Limb (tissue), 2 donors: ENCODE results near the gene TMEM45B.
"Not testable (repeated sequence)": the region's sequence is repeated elsewhere in the genome, so short reads cannot be mapped to it uniquely, and the experiment has no call there.

Source experiments
- DNase-seq, 2 donors: peaks; one replicate each; pipeline ENCODE4 v3.0.0-alpha.2; 2016; ENCODE audit errors: extremely low spot score in 2 of 2

Gene TMEM45B

DNA sequence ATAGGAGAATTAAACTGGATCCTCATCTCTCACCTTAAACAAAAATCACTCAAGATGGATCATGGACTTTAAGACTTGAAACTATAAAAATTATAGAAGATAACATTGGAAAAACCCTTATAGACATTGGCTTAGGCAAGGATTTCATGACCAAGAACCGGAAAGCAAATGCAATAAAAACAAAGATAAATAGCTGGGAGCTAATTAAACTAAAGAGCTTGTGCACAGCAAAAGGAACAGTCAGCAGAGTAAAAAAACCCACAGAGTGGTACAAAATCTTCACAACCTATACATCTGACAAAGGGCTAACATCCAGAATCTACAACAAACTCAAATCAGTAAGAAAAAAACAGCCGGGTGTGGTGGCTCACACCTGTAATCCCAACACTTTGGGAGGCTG is 7.4 kb upstream of the TMEM45B start:
- not testable (repeated sequence) for DNase-seq

DNA sequence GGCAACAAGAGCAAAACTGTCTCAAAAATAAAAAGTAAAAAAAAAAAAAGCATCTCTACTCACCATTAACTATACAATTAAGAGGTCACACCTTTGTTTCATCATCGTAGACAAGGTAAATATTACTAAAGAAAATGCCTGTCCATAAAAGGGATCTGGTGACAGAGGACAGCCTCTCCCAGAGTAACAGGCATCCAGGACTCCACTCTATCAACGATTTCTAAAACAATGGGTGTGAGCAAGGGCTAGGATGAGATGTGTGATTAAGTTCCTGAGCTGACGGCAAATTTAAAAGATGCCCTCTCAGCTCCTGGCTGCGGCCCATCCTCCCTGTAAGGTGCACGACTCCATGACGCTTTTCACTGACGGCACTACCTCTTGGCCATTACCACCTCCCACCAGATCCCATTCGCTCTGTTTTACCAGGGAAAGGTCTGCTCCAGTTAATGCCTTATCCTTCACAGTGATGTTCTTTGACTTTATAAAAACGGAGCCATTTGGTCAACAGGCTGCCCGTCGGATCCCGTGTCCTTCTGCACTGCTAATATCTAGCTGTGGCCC is 2.3 kb upstream of the TMEM45B start:
- no peak for DNase-seq

DNA sequence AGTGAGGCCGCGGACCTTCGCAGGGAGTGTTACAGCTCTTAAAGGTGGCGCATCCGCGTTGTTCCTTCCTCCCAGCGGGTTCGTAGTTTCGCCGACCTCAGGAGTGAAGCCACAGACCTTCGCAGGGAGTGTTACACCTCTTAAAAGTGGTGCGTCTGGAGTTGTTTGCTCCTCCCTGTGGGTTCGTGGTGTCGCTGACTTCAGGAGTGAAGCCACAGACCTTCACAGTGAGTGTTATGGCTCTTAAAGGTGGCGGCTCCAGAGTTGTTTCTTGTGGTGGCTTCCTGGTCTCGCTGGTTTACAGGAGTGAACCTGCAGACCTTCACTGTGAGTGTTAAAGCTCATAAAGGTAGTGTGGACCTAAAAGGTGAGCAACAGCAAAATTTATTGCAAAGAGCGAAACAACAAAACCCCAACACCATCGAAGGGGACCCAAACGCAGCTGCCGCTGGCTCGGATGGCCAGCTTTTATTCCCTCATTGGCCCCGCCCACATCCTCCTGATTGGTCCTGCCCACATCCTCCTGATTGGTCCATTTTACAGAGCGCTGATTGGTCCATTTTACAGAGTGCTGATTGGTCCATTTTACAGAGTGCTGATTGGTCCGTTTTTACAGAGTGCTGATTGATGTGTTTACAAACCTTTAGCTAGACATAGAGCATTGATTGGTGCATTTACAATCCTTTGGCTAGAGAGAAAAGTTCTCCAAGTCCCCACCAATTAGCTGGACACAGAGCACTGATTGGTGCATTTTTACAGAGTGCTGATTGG is 1.2 kb upstream of the TMEM45B start:
- DNase-seq = no peak

- no peak for DNase-seq
Measured at GRCh38 chr11:129817534-129818051, 1.9 kb downstream of the TMEM45B start.

GRCh38 chr11:129818236-129818635 is 2.6 kb downstream of the TMEM45B start:
- not testable (repeated sequence) for DNase-seq

- DNase-seq = no peak
Measured at GRCh38 chr11:129819237-129819636, 3.6 kb downstream of the TMEM45B start.

DNA sequence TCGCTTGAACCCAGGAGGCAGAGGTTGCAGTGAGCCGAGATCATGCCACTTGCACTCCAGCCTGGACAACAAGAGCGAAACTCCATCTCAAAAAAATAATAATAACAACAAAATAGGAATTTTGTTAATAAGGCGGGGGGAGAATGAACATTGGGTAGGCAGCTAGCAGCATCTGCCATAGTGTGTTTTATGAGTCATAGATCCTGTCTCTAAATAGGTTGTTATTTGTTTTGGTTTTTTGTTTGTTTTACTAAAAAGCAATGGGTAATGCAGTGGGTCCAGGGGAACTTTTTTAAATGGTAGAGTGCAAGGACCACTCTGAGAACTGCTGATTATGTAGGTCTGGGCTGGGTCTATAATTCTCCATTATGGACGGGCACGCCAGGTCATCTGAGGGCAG is 4.6 kb downstream of the TMEM45B start:
- DNase-seq = not testable (repeated sequence)

GRCh38 chr11:129823281-129823680 is 7.6 kb downstream of the TMEM45B start:
- DNase-seq = not testable (repeated sequence)

DNA sequence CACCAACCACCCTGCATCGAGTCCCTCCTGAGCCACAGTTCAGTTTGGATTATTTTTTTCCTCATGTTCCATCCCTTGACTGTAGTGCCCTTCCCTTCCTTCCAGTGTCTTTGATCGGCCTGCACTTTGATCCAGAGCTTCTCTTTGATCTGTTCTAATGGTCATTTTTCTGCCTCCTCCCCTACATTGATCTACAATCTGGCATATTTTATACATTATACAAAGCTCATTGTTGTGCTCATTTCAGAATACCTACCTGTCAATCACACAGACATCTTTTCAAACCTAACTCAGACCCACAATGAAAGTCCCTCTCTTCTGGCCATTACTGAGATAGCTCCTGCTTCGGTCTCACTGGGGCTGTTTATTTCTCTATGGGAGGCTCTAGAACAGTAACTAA is 8.2 kb downstream of the TMEM45B start:
- DNase-seq = not testable (repeated sequence)

DNA sequence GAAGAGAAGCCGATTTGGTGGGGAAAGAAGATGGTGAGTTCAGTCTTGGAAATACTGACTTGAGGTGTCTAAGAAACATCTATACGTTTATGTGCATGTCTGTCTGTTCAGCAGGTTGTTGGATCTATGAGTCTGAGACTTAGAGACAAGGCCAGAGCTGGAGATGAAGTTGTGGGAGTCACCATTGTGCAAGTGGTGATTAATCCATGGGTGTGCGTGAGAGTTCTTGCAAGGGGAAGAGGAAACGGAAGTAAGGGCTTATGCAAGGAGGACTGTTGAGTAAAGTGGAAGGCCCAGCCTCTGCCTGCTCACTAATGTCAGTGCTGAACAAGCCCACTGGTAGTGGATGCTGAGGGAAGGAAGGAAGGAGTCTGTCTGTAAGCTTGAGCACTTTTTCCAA is 9.7 kb downstream of the TMEM45B start:
- DNase-seq = no peak

DNA sequence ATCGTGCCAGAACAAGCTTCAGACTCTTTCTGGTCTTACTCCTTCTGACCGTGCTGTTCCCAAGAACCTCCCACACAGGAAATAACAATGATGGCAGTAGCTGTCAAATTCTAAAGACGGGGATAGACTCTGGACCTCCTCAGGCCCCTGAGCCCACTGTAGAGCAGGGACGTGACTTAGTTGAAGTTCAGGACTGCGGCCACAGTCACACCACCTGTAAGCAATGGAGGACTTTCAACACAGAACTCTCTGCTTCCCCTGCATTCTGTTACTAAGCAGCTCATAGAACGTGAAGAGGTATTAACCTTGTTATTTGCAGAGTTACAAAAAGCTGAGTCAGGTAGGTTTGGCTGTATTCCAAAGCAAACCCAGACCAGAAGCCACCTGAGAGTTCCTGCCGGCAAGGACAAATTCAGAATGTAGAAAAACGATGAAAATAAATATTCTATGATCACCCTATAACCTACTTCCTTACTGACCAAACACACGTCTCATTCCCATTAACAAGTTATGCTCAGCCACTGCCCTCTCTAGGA is 12.7 kb downstream of the TMEM45B start:
- no peak for DNase-seq

- not testable (repeated sequence) for DNase-seq
Measured at GRCh38 chr11:129829497-129829896, 13.8 kb downstream of the TMEM45B start.

DNA sequence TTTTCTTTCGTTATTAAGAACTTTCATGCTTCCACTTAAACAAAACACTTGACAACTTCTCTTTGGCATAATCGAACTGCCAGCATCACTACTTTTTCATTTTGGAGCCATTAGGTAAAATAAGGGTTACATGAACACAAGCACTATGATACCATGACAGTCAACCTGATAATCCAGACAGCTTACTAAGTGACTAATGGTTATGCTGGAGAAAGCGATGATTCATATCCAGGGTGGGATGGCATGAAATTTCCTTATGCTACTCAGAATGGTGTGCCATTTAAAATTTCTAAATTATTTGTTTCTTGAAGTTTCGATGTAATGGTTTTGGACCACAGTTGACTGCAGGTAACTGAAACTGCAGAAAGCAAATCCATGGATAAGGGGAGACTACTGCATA is 15.6 kb downstream of the TMEM45B start:
- not testable (repeated sequence) for DNase-seq

GRCh38 chr11:129833260-129833659 is 17.6 kb downstream of the TMEM45B start:
- not testable (repeated sequence) for DNase-seq

GRCh38 chr11:129836423-129836891 is 20.8 kb downstream of the TMEM45B start:
- DNase-seq = not testable (repeated sequence)

GRCh38 chr11:129836979-129837378 is 21.3 kb downstream of the TMEM45B start:
- DNase-seq = no peak

GRCh38 chr11:129840236-129840635 is 24.6 kb downstream of the TMEM45B start:
- no peak for DNase-seq

- DNase-seq = no peak
Measured at GRCh38 chr11:129842138-129842537, 26.5 kb downstream of the TMEM45B start.

GRCh38 chr11:129846508-129847335 is 31.1 kb downstream of the TMEM45B start:
- no peak for DNase-seq

DNA sequence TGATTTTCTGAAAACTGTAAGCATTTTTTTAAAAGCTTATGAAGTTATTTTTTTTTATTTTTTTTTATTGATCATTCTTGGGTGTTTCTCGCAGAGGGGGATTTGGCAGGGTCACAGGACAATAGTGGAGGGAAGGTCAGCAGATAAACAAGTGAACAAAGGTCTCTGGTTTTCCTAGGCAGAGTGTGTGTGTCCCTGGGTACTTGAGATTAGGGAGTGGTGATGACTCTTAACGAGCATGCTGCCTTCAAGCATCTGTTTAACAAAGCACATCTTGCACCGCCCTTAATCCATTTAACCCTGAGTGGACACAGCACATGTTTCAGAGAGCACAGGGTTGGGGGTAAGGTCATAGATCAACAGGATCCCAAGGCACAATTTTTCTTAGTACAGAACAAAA is 31.7 kb downstream of the TMEM45B start:
- DNase-seq = not testable (repeated sequence)

GRCh38 chr11:129849447-129850130 is 33.9 kb downstream of the TMEM45B start:
- DNase-seq = no peak
